ENCODE data around the gene EFCAB8.

EFCAB8 gene

DNA sequence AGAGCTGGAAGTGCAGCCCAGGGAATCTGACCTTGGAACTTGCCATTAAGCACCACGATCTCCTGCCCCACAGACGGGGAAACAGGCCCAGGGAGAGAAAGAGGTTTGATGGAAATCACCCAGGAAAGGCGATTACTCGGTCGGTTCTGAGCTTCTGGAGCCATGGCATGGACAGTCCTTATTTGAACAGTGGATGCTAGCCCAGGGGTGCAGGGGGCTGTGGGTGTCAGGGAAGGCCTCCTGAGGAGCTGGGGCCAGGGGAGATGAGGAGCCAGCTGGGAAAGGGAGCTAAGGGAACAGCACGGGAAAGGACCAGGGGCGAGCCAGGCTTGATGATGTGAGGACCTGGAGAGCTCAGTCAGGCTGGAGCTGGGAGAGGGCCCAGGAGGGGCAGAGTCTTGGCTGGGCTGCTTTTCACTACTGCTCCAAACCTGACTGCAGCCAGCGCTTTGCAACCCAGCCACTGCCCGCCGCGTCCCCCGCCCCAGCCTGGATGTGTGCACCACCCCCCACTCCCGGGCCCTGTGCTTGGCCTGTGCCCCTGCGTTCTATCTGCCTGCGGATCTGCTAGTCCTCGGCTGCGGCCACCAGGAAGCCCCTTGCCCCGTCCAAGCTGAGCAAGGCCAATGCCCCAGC is 127.7 kb downstream of the EFCAB8 start:
- no peak for DNase-seq (ENCODE audit: low spot score)

DNA sequence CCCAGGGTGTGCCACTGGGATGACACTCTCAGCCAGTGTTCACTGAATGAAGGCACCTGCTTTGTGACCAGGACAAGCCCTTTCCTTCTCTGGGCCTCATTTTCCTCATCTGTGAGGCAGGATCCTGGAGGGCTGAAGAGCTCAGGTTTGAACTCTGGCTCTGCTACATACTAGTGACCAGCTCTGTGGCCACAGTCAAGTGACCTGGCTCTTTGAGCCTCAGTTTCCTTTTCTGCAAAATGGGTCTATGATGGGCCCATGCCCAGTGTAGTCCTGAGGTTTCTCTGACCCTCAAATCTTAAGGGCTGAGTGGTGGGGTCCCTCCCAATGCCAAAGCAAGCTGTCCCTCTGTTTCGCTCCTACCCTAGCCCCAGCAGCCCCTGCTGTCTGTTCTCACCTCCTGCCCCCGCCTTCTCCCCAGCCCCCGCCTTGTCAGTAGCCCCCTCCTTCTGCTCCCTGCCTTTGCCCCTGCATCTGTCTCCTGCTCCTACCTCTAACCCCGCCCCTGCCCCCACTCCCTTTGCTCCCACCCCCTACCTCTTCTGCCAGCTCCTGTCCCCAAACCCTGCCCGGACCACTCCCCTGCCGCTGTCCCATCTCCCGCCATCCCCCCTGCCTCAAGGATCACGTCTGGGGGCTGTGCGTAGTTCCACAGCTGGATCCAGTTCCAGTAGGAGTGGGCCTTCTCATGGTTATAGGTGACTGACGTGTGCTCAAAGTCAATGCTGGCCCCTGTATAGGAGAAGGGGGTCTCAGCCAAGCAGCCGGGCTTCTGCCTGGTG is 128.5 kb downstream of the EFCAB8 start:
- DNase-seq (ENCODE audit: low spot score): no peak

DNA sequence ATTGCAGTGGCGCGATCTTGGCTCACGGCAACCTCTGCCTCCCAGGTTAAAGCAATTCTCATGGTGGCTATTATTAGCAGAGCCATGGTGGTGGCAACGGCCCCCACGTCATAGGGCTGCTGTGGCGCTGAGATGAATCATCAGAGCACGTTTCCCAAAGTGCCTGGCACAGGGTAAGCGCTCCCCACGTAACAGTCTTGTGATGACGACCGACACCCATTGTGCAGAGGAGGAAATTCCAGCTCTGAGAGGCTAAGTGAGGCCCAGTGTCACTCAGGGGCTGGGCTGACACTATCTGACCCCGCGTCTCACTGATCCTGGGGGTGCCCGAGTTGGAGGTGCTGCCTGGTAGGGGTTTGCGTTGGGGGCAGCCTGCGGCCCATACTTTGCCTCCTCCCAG is 129.3 kb downstream of the EFCAB8 start:
- no peak for DNase-seq (ENCODE audit: low spot score)

DNA sequence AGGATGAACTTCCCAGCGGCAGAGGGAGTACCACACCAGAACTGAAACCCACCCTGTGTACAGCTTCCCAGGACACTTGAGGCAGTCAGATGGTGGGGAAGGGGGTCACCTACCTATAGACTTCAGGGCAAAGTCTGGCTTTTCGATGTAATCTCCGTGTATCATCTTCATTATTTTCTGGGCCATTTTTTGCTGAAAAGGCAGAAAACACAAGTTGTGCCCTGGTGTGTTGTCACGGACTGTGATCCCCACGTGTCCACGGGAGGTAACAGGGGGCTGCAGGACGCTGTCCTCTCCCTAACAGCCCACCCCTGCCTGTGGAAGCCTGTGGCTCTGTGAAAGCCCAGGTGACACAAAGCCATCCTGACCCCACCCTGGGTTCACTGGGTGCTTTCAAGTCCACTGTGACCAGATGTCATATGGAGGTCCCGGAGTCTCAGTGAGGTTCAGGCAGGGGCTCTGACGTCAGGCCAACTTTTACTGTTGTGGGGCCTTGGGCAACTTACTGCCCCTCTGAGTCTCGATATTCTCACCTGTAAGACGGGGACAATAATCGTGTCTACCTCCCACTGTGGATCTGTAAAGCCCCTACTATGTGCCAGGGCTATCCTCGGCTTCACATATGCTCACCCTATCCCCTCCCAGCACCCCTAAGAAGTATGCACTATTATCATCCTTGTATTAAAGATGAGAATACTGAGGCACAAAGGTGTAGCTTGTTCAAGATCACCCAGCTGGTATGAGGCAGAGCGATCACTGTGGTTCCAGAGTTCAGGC is 131.0 kb downstream of the EFCAB8 start:
- no peak for DNase-seq (ENCODE audit: low spot score)

DNA sequence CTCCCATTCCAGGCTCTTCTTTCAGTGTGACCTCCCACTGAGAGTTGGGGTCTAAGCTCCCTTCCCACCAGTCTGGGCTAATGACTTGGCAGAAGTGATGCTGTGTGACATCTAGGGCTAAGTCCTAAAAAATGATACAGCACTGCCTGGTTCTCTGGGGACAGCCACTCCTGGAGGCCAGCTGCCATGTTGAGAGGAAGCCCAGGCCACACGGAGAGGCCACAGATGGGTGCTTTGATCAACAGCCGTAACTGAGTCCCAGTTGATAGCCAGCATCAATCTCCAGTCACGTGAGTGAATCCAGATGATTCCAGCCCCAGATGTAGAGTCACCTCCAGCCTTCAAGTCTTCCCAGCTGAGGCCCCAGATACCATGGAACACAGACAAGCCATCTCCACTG is 131.7 kb downstream of the EFCAB8 start:
- DNase-seq (ENCODE audit: low spot score): no peak

DNA sequence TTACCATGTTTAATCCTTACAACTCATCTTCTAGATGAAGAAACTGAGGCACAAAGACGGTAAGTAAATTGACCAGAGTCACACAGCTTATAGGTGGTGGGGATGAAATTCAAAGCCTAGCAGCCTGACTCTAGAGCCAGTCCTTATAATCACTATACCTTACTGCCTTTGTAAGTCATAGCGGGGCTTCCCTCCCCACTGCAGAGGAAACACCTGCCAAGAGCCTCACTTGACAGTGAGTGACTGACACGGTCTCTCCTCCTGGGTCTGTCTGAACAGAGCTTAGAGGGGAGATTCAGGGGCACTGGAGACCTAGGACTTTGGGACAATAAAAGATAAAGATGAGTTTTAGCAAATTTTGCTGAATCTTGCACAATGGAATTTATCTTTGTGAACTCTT is 132.7 kb downstream of the EFCAB8 start:
- no peak for DNase-seq (ENCODE audit: low spot score)

DNA sequence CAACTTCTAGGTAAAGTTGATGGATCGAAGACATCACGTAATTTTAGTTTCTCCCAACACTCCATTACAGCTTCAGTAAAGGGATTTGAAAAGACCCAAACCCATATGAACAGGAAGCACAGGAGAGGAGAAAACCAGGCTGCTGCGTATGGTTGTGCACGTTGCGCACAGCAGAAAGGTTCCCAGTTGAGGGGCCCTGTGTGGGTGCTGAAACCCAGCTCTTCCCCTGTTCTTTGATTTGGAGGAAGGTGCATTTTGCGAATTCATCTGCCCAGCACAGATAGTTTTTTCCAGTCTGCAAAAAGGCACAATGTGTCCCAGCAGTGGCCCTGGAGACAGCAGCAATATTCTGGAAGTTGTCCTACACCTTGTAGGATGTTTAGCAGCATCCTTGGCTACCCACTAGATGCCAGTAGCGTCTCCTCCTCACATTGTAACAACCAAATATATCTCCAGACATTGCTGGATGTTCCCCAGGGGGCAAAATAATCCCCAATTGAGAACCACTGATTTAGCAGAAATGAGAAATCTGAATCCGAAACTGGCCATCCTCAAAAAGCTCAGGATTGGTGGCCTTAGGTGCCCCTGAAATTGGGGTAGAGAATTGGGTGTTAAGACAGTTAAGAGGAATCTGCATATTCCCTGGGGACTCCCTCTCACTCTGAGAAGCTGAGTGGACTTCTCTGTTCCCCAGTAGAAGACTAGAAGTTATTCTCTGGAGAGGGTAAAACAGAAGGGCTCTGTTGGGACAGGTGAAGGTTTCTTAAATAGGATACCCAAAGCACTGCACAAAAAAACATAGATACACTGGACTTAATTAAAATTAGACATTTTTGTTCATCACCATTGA is 133.3 kb downstream of the EFCAB8 start:
- no peak for DNase-seq (ENCODE audit: low spot score)

DNA sequence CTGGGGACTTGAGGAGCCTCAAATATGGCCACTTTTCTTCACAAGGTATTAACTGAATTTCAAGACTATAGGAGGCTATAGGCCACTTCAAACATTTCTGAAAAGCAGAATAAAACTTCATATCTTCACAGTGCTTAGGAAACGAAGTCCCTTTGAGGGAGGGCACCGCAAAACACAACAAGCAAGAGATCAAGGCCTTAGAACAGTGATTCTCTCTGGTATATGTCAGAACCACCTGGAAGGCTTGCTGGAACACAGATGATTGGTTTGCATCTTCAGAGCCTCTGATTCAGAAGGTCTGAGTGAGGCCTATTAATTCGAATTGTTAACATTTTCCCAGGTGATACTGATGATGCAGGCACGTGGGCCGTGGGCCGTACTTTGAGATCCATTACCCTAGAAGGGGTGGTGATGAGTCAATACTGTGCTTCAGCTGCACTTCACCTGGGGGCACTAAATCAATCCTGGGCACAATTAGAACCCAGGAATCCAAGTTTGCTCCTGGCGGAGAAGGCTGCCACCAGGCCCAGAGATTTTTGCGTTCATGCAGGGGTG is 134.8 kb downstream of the EFCAB8 start:
- DNase-seq (ENCODE audit: low spot score): no peak

DNA sequence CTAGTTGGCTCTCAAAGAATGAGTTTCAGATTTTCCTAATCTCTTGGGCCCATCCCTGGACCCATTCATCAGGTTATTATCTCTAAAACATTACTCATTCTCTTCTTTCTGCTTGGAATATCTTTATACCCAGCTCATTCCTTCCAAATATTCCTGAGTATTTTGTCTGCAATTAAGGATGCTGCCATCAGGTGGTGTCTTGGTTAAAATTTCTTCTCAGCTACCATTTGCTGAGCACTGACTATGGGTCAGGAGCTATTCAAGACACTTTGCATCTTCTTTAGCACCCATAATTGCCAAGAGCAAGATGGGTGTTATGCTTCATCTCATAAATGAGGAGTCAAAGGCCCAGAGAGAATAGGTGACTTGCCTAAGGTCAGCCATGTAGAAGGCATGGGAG is 137.1 kb downstream of the EFCAB8 start:
- no peak for DNase-seq (ENCODE audit: low spot score)

DNA sequence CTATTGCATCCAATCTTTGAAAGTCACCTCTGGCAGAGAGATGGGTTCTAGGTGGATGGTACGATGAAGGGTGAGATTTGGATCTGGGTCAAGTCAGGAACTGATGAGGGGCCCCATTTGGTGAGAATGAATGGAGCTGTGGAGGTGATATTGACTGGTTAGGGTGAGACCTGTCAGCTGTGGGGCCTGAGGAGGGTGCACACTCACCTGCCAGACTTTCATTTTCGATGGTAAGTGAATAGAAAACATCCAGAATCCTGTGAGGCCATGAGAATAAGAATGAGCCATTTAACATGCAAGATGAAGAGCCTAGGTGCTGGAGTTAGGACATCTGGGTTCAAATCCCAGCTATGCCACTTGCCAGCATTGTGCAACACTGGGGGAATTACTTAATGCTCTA is 138.7 kb downstream of the EFCAB8 start:
- no peak for DNase-seq (ENCODE audit: low spot score)

DNA sequence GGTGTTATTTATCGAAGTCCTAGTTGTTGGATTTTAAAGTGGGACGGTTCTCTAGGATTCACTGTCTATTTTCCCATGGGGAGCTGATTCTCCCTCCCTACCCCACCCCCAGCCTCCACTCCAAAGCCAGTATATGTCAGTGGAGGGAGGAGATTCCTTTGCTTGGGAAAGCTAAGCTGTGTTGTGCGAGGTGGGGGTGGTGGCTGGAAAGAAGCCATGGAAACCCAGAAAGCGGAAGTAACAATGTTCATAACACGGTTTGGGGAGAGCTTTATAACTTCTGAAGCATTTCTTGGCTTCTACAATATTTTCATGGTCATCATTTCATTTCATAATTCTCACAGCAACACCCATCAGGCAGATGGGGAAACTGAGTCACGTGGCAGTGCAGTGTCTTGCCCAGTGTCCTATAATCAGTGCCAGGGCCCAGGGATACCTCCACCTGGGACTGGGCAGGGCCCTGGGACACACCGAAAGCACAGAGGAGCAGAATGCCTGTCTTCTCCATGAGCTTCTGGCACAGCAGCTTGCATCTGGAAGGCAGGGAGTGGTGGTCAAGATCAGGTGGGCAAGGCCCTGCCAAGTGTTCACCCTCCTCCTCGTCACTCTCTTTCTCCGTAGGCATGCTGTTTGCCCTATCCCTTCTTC is 141.0 kb downstream of the EFCAB8 start:
- DNase-seq (ENCODE audit: low spot score): no peak

DNA sequence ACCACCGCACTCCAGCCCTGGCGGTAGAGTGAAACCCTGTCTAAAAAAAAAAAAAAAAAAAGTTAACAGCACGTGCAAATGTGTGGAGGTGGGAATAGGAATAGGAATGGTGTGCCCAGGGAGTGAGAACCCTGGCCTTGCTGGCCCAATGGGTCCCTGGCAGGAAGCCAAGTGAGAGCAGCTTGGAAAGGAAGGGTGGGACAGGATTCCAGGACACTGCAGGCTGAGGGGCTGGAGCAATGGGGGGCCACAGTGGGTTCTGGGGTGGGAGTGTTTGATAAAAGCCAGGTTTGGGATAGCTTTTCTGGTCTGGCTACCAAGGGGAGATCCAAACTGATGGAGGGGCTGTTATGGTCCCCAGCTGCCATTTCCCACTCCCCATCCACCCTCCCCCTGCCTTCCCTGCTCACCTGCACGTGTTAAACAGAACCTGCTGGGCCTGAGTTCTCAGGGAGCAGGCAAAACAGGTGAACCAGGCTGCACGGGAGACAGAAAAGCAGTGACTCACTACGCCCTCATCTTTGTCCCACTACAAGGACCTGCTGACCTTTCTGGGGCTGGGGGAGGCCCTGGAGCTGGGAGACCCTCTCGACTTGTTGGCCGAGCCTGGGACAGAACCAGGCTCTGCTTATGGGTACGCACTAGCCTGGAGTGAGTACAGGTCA is 142.2 kb downstream of the EFCAB8 start:
- DNase-seq (ENCODE audit: low spot score): no peak

DNA sequence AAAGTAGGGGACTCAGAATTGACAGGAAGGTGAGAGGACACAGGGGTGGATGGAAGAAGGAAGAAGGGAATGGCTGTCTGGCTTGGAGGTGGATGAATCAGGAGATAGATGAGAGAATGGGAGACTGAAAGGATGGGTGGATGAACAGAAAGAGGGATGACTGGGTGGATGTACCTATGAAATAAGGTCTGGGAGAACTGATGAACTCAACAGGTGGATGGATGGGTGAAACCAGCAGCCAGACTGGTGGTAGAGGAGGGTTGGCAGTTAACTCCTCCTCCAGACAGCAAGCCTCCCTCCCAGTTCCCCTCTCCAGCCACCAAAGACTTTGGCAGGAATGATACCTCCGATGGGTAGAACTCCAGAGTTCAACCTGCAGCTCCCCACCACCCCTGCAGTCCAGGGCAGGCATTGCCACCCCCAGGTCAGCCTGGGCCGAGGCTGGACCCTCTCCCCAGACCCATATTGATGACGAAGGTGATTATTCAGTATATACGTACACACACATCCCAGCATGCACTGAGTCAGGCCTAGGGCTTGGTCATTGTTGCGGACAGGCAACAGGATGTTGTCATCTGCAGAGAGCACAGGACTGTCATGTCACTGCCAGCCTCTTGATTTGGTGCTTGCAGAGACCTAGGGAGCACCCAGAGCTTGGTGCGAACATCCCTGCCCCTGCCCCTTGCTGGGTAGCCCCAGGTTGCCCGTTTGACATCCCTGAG is 143.5 kb downstream of the EFCAB8 start:
- no peak for DNase-seq (ENCODE audit: low spot score)

DNA sequence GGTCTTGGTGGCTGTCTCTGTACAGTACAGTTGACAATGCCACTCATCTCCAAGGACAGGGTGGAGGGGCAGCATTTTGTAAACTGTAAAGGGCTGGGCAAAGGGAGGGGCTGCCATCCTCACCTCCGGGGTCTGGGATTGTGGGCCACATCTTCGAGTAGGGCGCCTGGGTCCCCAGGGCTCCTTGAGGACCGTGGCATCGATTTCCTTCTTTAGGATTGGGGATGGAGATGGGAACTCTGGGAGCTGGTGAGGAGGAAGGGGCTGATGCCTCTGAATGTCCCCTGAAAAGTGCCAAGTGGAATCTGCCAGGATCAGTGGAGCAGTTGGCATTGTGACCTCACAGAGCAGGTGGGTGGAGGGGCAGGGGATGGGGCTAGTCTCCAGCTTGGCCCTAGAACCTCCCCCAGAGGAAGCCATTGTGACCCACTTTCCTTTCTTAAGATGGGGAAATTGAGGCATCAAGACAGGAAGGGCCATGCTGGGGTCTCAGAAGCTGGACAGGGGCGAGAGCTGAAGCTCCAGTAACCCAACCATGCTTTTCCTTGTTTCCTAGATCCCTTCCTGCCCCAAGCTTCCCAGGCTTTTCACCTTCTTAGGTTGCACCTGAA is 145.5 kb downstream of the EFCAB8 start, which contains the start of gene SUN5:
Gene SUN5 (minus strand): TSS at position 293 of the 611 bp plus-strand sequence. CDS start 93 bp downstream, at position 200.
- no peak for DNase-seq (ENCODE audit: low spot score)

DNA sequence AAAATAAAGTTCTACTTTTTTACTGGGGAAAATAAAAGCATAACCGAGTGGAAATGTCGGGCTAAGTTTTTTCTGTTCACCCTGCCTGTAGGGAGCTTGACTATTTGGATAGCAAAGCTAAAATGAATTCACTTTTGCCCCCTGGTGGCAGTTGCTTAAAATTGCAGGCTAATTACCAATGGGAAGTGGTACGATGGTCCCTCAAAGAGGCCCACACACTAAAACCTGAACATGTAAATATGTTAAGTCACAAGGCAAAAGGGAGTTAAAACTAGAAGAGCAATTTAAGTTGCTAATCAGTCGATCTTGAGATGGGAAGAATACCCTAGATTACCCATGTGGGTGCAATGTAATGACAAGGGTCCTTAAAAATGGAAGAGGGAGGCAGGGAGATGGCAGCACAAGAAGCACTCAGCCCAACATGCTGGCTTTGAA is 146.4 kb downstream of the EFCAB8 start:
- DNase-seq (ENCODE audit: low spot score): peak; percentile 43

DNA sequence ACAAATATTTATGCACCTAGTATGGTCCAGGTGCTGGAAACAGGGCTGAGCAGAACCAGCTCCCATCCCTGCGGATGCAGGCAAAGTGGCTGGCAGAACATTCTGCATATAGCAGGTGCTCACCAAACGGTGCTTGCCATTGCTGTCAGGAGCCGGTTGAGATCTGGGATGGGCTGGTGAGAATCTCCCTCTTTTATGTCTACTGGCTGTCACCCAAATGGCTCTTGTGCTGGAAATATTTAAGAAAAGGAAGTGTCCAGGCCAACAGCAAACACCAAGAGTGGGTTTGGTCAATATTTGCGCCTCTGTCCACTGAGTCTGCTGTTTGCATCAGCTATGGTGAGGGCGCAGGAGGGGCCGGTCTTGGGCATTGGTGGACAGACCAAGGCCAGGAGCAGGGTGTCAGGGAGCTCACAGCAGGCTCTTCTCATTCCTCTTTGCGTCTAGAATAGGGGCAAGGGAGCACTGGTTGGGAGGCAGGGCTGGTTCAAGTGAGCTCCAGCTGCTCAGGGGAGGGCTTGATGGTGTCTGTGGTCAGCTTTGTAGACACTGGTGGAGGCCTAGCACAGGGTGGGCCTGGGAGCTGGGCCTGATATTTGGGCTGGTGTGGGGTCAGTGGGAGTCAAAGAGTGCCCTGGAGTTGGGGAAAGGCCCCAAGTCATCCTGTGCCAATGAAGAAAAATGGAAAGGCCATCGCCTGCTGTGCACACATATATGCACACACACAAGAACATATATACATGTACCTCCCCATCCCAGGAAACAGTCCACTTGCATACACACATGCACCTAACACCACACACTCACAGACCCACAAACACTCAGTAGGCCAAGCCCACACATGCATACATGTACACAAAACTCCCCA is 147.4 kb downstream of the EFCAB8 start:
- no peak for DNase-seq (ENCODE audit: low spot score)

DNA sequence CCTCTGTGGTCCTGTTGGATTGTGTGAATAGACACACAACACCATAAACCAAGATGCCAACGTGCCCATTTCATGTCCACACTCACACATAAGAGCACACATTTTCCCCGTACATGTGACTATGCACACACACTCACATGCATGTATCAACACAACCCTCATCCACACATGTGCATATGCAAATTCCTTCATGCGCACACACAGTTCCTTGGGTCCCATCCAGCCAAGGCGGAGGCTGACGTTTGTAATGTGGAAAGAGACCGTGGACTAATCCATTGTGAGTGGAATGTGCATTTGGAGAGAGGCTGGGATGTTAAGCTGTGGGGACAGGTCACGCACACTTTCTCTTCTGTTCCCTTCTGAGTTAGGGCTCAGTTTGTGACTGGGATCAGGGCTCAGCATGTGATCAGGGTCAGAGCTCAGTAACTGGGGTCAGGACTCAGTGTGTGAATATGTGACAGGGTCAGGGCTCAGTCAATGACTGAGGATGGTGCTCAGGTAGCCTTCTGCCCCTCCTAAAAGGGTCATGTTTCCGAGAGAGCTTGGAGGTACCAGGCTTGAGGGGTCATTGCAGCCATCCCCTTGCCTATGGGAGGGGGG is 148.2 kb downstream of the EFCAB8 start:
- no peak for DNase-seq (ENCODE audit: low spot score)

Data from CD4-positive, alpha-beta T cell treated with Interleukin-15 for 4 hours (primary cell).